IPS-15b (cell line): ENCODE measurements around the gene DSG3.

Source experiments
- H3K27me3 ChIP-seq: one replicate; pipeline ENCODE4 v1.6.1; 2013; ENCODE audit warnings: low read length; ENCODE audit not compliant: control insufficient read depth, insufficient read depth
- H3K36me3 ChIP-seq: one replicate; pipeline ENCODE4 v1.6.1; 2013; ENCODE audit warnings: low read length; ENCODE audit not compliant: control insufficient read depth, insufficient read depth
- H3K4me1 ChIP-seq: one replicate; pipeline ENCODE4 v1.6.1; 2013; ENCODE audit warnings: mild to moderate bottlenecking, low read length; ENCODE audit not compliant: control insufficient read depth, insufficient read depth
- H3K4me3 ChIP-seq: one replicate; pipeline ENCODE4 v1.5.1; 2013; ENCODE audit warnings: low read depth, low read length
- H3K9ac ChIP-seq: one replicate; pipeline ENCODE4 v1.6.1; 2013; ENCODE audit warnings: low read depth, mild to moderate bottlenecking, low read length
- H3K9me3 ChIP-seq: one replicate; pipeline ENCODE4 v1.6.1; 2013; ENCODE audit warnings: mild to moderate bottlenecking, low read length; ENCODE audit not compliant: control insufficient read depth, insufficient read depth

DSG3 gene, protein sequence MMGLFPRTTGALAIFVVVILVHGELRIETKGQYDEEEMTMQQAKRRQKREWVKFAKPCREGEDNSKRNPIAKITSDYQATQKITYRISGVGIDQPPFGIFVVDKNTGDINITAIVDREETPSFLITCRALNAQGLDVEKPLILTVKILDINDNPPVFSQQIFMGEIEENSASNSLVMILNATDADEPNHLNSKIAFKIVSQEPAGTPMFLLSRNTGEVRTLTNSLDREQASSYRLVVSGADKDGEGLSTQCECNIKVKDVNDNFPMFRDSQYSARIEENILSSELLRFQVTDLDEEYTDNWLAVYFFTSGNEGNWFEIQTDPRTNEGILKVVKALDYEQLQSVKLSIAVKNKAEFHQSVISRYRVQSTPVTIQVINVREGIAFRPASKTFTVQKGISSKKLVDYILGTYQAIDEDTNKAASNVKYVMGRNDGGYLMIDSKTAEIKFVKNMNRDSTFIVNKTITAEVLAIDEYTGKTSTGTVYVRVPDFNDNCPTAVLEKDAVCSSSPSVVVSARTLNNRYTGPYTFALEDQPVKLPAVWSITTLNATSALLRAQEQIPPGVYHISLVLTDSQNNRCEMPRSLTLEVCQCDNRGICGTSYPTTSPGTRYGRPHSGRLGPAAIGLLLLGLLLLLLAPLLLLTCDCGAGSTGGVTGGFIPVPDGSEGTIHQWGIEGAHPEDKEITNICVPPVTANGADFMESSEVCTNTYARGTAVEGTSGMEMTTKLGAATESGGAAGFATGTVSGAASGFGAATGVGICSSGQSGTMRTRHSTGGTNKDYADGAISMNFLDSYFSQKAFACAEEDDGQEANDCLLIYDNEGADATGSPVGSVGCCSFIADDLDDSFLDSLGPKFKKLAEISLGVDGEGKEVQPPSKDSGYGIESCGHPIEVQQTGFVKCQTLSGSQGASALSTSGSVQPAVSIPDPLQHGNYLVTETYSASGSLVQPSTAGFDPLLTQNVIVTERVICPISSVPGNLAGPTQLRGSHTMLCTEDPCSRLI

DNA sequence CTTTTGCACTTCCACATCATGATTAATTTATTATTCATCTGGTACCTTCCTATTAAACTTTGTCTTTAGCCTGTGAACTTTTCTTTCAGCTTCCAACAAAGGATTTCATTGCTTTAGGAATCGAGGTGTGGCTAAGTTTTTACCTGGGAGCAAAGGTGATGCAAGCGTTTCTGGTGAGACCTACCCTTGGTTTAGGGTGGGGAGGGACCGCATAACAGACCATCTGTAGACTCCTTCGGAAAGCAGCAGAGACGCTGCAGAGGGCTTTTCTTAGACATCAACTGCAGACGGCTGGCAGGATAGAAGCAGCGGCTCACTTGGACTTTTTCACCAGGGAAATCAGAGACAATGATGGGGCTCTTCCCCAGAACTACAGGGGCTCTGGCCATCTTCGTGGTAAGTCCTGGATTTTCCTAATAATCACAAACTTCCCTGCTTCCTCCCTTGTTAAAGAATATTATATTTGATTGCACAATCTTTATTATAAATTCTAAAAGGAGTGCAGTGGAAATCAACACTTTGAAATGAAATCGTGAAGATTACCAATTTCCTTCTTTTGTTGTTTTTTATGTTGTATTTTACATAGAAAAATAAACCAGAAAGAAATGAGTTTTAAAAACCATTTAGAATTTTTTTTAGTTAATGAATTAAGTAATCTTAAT lies at the start of gene DSG3:
TSS of gene DSG3 (plus strand) at position 212 of the 662 bp plus-strand sequence. CDS start at position 349, 137 bp downstream.
- H3K4me3 ChIP-seq, result no peak within 1 kb of the TSS
- H3K9ac ChIP-seq, result no peak within 1 kb of the TSS
- H3K27me3 ChIP-seq, result no peaks in the 10 kb centered on the region

DNA sequence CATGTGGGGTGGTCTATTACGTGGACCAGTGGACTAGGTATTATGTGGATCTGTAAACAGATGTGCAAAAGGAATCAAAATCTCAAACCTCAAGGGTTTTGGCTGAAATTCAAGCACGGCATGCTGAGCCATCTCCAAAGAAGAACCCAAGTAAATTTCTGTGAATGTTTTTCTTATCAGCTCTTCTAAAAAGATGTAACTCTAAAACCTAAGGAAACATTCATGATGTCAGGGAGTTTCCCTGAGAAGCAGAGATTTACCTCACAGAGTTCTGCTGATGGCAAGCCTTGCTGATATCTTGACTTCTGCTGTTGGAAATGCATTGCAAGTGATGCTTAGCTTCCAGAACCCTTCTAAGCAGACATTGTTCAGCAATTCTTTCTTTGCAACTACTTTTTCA lies 49.4 kb upstream of the DSG3 start:
- Histone ChIP-seq H3K36me3 (no peaks in the 10 kb centered on the region), H3K9ac (no peak overlapping the region), H3K4me3 (no peak overlapping the region), H3K9me3 (no peaks in the 10 kb centered on the region), H3K27me3 (no peaks in the 10 kb centered on the region), H3K4me1 (no peaks in the 10 kb centered on the region)

More for the DNA sequence above, at the start of gene DSG3:
- H3K36me3 ChIP-seq, result no peaks in the 10 kb centered on the region
- H3K9me3 ChIP-seq, result no peaks in the 10 kb centered on the region
- H3K4me1 ChIP-seq, result no peaks in the 10 kb centered on the region

DNA sequence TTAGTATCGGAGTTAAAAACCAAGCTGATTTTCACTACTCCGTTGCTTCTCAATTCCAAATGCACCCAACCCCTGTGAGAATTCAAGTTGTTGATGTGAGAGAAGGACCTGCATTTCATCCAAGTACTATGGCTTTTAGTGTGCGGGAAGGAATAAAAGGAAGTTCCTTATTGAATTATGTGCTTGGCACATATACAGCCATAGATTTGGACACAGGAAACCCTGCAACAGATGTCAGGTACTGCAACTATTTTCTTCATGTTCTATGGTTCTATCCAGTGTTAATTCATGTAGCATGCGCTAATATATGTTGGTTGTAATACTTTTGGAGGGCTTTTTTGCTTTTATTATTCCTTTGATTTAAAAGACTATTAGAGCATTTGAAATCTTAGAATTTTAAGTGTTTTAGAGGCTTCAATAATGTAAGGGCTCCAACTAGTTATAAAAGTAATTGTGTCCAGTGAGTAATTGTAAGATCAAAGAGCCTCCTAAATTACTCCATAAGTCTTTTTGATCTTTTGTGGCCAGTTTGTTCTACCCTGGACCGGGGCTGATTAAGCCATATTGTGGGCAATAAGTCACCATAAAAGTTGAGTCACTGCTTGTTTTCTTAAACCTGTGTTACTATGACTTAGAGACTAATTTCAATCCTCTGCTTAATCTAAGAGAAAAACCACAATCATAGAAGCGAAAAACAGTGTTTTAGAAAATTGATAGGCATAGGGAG lies 48.1 kb upstream of the DSG3 start:
- no peaks in the 10 kb centered on the region for H3K36me3 ChIP-seq
- no peak overlapping the region for H3K4me3 ChIP-seq
- no peaks in the 10 kb centered on the region for H3K27me3 ChIP-seq
- H3K9ac ChIP-seq, result no peak overlapping the region
- no peaks in the 10 kb centered on the region for H3K9me3 ChIP-seq
- no peaks in the 10 kb centered on the region for H3K4me1 ChIP-seq

DNA sequence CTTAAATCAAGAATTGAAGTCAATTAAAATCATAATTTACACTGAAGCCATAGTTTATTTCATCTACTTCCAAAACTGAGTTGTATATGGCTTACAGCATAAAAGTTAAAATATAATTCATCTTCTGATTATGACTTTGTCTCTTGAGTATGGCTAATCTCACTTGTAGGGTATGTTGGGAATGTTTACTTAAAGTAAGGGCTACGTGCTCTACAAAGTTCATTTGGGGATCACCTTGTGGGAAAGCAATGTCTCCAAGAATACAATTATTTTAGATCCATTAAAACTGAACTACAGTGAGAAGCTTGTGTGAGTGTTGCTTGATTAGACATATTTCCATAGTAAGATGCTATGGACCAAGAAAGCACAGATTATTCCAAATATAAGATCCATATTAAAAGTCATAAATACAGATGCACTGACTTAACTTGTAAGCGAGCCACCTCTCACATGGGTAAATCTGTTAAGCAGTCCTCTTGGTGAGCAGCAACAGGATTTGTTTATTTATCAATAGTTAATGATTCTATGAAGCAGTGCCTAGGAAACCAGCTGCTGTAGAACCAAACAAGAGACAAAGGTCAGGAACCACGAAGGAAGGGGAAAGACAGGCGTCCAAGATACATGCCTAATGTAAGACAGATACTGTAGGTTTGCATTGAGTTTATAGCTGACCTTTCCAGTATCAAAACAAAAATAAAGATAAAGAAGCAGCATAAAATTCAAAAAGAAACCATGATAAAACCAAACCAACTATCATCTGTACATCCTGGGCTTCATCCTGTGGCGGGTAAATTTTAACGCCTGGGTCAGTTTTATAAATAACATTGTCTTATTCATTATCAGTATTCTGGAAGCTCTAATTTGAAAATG lies 46.1 kb upstream of the DSG3 start:
- no peak overlapping the region for H3K4me3 ChIP-seq
- H3K9ac ChIP-seq, result no peak overlapping the region
- H3K27me3 ChIP-seq, result no peaks in the 10 kb centered on the region
- no peaks in the 10 kb centered on the region for H3K4me1 ChIP-seq
- H3K36me3 ChIP-seq, result no peaks in the 10 kb centered on the region
- H3K9me3 ChIP-seq, result no peaks in the 10 kb centered on the region

DNA sequence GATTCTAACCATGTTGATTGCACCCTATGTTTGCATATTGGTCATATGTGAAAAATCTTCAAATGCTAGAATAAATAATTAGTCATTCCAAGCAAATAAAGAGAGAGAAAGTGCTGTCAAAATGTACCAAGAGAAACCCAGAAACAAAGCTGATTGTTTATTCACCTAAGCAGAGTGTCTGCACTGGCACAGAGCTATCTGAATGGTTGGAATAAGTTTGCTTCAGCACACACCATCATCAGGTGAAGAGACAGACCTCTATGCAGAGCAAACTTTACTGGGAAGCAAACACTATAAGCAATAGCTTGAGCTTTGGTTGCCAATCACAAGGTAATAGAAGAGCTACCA lies 45.5 kb upstream of the DSG3 start:
- H3K9me3 ChIP-seq, result no peaks in the 10 kb centered on the region
- no peaks in the 10 kb centered on the region for H3K27me3 ChIP-seq
- H3K36me3 ChIP-seq, result no peaks in the 10 kb centered on the region
- H3K4me1 ChIP-seq, result no peaks in the 10 kb centered on the region
- no peak overlapping the region for H3K4me3 ChIP-seq
- no peak overlapping the region for H3K9ac ChIP-seq

DNA sequence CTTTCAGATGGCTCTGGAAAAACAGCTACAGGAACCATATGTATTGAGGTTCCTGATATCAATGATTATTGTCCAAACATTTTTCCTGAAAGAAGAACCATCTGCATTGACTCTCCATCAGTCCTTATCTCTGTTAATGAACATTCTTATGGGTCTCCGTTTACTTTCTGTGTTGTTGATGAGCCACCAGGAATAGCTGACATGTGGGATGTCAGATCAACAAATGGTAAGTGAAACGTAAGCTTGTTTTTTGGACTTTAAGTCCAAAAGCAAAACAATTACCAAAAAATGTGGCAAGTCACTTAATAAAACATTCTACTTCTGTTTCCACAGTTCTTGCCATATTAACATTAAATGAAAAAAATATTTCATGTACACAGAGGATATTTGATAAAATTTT lies 44.1 kb upstream of the DSG3 start:
- Histone ChIP-seq H3K4me3 (no peak overlapping the region), H3K36me3 (no peaks in the 10 kb centered on the region), H3K27me3 (no peaks in the 10 kb centered on the region), H3K9me3 (no peaks in the 10 kb centered on the region), H3K9ac (no peak overlapping the region), H3K4me1 (no peaks in the 10 kb centered on the region)

DNA sequence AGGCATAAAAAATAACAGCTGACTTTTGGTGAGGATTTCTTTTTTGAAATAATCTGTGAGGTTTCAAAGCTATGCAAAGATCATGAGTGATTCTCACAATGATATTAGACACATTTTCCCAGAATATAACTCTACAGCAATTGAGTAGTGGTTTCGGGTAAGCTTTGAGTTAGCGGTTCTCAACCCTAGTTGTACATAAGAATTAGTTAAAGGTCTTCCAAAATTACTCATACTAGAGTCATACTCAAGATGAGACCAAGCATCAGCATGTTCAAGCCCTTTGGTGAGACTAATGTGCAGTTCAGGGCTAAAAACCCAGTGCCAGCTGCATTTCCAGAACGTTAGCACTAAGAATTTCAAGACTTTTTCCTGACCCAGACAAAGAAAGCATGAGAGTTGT lies 39.9 kb upstream of the DSG3 start:
- Histone ChIP-seq H3K36me3 (no peaks in the 10 kb centered on the region), H3K9ac (no peak overlapping the region), H3K4me1 (no peaks in the 10 kb centered on the region), H3K9me3 (no peaks in the 10 kb centered on the region), H3K4me3 (no peak overlapping the region), H3K27me3 (no peaks in the 10 kb centered on the region)

DNA sequence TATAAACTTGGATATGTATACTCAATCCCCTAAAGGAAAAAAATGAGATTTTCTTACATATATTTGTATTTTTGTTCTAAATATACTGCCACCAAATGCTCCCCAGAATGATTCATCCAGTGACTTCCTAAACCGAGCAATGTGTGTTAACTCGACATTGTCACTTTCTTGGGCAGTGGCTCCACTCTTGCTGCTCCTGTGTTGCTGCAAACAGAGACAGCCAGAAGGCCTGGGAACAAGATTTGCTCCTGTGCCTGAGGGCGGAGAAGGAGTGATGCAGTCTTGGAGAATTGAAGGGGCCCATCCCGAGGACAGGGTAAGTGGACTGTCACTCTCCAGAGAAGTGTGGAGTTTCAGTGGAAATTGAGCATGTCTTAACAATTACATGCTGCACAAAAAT lies 38.3 kb upstream of the DSG3 start:
- Histone ChIP-seq H3K9me3 (no peaks in the 10 kb centered on the region), H3K36me3 (no peaks in the 10 kb centered on the region), H3K4me3 (no peak overlapping the region), H3K4me1 (no peaks in the 10 kb centered on the region), H3K9ac (no peak overlapping the region), H3K27me3 (no peaks in the 10 kb centered on the region)

DNA sequence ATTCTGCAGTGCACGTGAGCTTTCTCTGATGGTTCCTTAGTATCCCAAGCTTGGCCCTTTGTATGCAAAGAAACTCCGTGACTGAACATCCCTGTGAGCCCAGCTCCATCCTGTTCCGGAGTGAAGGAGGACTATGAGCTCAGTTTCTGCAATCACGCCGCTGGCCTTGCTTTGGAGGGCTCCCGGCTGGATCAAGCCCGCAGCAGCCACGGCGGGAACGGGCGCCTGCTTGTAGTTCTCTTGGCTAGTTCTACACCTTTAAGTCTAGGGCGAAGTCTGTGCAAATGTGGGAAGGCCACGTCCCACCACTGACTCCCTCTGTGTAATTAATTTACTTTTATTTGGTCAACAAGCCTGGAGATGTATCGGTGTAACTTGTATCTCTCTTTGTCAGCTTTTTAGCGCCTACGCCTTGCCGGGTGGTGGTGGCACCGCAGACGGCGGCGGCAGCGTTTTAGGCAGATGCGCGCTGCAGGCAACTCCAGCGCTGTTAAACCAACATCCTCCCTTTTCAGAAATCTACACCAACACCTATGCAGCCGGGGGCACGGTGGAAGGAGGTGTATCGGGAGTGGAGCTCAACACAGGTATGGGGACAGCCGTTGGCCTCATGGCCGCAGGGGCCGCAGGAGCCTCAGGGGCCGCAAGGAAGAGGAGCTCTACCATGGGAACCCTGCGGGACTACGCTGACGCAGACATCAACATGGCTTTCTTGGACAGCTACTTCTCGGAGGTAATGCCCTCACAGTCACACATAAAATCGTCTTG lies 36.6 kb upstream of the DSG3 start:
- H3K4me3 ChIP-seq, result no peak overlapping the region
- H3K4me1 ChIP-seq, result no peaks in the 10 kb centered on the region
- no peaks in the 10 kb centered on the region for H3K9me3 ChIP-seq
- H3K27me3 ChIP-seq, result no peaks in the 10 kb centered on the region
- H3K36me3 ChIP-seq, result no peaks in the 10 kb centered on the region
- H3K9ac ChIP-seq, result no peak overlapping the region

DNA sequence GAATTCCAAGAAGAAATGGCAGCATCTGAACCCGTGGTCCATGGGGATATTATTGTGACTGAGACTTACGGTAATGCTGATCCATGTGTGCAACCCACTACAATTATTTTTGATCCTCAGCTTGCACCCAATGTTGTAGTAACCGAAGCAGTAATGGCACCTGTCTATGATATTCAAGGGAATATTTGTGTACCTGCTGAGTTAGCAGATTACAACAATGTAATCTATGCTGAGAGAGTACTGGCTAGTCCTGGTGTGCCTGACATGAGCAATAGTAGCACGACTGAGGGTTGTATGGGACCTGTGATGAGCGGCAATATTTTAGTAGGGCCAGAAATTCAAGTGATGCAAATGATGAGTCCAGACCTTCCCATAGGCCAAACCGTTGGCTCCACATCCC lies 34.4 kb upstream of the DSG3 start:
- Histone ChIP-seq H3K9ac (no peak overlapping the region), H3K4me3 (no peak overlapping the region), H3K27me3 (no peaks in the 10 kb centered on the region), H3K36me3 (no peaks in the 10 kb centered on the region), H3K4me1 (no peaks in the 10 kb centered on the region), H3K9me3 (no peaks in the 10 kb centered on the region)
